Iris pigment epithelial cell (primary cell): ENCODE data around the gene CNTNAP5.

ENCODE experiments used
- DNase-seq: peaks from one replicate; pipeline ENCODE4 v3.0.0-alpha.2; 2011; ENCODE audit warnings: low read depth

CNTNAP5 gene

DNA sequence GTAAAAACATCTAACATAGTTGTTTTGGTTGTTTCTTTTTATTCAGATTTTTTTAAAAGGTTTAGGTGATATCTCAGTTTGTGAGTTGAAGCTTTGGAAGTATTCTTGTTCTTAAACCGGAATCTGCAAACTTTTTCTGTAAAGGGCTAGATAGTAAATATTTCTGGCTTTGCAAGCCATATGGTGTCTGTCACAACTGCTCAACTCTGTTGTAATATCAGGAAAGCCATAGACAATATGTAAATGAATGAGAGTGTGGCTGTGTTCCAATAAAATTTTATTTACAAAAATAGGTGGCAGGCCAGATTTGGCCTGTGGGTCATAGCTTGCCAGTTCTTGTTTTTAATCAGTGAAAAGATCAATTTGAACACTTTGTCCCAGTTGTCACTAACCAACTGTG lies 134.1 kb downstream of the CNTNAP5 start:
- DNase-seq: no peak

GRCh38 chr2:124161542-124161941 lies 136.5 kb downstream of the CNTNAP5 start:
- no peak for DNase-seq

DNA sequence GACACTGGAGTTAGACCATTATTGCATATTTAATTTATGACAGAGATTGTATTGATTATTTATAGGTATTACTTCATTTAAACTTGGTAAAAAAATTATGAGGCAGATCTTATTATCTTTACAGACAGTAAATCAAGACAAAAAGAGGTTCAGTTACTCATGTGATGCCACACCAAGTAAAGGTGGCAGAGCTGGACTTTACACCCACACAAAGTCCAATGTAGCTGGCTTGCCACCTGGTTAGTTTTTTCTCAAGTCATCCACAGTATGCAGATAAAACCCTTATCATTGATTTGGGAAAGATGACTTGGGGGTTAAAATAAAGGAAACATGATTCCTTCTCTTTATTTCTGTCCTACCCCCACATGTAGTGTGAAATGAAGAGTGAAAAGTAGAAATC lies 137.2 kb downstream of the CNTNAP5 start:
- DNase-seq: no peak

GRCh38 chr2:124163840-124164239 lies 138.8 kb downstream of the CNTNAP5 start:
- DNase-seq: no peak

GRCh38 chr2:124165698-124166097 lies 140.6 kb downstream of the CNTNAP5 start:
- no peak for DNase-seq

DNA sequence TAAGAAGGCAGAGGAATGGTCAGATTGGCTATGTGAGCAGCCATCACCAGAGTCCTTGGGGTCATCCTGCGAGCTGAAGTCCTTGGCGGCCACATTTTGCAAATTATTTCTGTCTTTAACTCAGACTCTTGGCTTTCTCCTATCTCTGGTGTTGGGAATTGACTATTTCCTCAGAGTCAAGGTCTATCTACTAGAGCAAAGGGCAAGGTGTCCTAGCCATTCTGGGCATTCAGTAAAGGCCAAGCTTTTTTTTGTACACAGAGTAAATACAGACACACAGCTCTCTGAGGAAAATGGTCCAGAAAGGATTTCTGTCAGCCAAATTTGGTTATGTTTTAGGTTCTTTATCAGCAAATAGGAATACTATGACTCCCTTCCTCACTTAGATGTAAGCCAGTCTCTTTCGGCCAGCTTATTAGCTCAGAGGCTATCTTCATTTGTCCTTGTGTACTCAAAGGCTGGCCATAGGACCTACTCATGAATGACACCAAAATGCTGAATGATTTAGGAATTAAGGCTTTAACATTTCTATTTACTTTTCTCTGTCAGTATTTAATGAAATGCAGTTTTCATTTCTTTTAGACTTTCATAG lies 146.5 kb downstream of the CNTNAP5 start:
- DNase-seq: no peak

DNA sequence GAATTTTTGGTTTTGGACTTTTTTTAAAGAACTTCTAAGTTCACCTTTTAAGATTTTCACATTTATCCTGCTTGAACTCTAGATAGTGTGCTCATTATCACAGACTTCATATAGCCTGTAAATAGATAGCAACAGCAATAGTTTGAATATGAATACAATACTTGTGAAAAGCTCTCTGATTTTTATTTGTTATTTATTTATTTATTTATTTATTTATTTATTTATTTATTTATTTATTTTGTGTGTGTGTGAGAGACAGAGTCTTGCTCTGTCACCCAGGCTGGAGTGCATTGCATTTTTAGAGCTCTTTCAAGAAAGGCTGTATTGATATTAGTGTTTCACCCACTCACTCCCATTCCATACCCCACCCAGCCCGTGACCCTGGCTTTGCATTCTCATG lies 153.6 kb downstream of the CNTNAP5 start:
- DNase-seq: no peak

DNA sequence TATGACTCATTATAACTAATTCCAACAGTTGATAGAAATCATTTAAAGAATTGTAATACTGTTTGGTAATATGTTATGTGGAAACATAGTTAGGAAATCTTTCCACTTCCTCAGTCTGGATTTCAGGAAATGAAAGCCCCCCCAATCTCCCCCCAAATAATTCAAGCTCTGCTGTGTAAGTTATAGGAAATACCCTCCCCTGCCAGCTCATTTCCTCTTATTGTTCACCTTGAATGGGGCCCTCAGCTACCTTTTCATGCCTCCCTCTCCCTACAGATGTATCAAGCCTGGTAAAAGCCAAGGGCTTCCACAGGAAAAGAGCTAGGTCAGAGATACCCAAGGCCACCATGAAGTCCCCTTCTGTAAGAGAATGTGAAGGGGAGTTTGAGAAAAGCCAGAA lies 155.5 kb downstream of the CNTNAP5 start:
- no peak for DNase-seq

GRCh38 chr2:124186801-124187200 lies 161.7 kb downstream of the CNTNAP5 start:
- DNase-seq: no peak

DNA sequence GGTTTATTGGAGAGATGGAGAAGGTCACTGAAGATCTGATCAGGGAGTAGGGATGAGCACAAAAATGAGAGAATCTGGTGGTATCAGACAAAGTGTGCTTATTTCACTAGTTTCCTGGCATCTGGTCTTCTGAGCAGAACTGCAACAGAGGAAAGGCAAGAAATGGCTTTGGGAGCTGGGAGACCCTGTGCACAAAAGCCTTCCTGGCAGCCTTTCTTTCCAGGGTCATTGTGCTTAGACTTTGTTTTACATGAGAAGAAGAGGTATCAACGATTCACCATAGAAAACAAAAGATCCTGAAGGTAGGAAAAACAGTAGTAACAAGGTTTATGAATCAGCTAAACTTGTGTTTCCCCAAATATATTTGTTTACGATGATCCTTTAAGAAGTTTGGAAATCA lies 162.9 kb downstream of the CNTNAP5 start:
- DNase-seq: no peak

- no peak for DNase-seq
Observed at GRCh38 chr2:124193706-124194105, 168.6 kb downstream of the CNTNAP5 start.

DNA sequence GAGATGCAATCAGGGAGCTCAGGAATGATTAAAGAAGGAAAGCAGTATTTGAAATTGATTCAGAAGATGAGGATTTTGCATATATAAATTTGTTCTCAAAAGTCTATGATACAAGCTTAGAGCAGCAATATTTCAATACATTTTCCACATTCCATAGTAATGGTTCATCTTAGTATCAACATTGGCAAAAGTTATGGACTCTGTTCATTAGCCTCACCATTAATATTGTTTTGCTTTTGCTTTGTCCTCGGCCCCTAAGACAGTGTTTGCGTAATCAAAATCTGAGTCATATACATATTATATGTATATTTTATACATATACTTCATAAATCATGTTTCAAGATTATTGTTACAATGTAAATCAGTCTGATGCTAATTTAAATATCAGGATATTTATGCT lies 176.6 kb downstream of the CNTNAP5 start:
- DNase-seq: no peak

- no peak for DNase-seq
Observed at GRCh38 chr2:124209441-124209840, 184.4 kb downstream of the CNTNAP5 start.

GRCh38 chr2:124211461-124211860 lies 186.4 kb downstream of the CNTNAP5 start:
- no peak for DNase-seq

- DNase-seq: no peak
Observed at GRCh38 chr2:124213977-124214587, 189.0 kb downstream of the CNTNAP5 start.

DNA sequence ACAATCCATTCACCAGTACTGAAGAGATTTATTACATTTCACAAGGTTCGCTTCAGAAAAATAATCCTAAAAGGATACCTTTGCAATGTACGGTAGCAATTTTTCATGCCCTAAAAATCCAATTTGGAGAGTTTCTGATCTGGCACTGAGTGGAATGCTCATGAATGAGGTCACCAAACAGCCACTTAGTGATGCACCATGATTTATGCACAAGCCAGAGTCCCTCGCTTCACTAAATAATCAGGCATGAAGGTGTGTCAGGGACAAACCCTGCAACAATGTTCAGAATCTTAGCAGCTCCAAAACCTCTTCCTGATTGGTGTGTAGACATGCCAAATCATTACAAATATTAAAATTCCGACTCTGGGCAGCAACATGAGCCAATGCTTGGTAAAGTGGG lies 221.1 kb downstream of the CNTNAP5 start:
- DNase-seq: no peak

DNA sequence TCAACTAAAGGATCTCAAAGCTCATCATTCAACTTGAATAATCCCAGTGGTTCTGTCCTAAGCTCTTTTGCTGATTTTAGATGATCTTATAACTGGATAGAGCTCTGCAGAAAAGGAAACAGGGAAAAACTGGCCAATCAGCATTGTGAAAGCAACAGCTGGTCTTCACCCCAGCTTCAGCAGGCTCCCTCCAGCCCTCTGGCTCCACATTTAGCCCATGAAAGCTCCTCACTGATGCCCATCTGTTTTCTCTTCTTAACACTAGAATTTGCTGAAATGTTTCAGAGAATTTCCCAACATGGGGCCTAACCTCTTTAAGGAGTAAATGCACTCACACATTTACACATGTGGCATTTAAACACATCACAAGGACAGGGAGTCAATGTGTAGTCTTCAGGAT lies 223.3 kb downstream of the CNTNAP5 start:
- no peak for DNase-seq

GRCh38 chr2:124250433-124250832 lies 225.3 kb downstream of the CNTNAP5 start:
- no peak for DNase-seq

DNA sequence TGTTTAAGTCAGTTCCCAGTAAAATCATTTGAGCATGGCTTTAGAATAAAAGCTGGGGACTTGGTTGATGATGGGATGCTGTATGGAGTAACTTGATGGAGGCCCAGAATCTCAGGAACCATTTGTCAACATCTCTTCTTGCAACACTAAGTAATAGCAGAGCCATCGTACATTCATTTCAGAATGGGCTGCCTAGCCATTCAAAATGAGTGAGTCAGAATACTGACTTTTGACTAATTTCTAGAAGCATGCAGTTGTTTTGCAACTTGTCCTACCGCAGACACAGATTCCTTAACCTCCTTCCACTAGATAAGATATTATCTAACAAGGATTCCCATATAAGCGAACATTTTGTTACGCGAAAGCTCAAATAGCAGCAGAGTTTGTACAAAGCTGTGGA lies 229.5 kb downstream of the CNTNAP5 start:
- no peak for DNase-seq

DNA sequence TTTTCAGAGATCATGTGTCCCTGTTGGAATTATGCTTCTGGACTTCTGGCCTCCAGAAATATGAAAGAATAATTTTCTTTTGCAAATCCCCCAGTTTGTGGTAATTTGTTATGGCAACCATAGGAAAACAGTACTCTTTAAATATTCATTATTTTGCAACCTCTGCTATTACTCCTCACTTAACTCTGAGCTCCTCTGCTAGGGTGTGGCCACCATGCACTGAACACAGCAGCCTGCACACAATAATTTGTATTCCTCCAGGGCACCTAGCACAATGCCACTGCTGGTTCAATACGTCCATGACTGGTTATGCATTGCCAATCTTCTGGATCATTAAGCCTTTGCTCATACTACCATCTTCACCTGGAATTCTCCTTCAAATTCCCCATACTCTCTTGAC lies 232.0 kb downstream of the CNTNAP5 start:
- no peak for DNase-seq

DNA sequence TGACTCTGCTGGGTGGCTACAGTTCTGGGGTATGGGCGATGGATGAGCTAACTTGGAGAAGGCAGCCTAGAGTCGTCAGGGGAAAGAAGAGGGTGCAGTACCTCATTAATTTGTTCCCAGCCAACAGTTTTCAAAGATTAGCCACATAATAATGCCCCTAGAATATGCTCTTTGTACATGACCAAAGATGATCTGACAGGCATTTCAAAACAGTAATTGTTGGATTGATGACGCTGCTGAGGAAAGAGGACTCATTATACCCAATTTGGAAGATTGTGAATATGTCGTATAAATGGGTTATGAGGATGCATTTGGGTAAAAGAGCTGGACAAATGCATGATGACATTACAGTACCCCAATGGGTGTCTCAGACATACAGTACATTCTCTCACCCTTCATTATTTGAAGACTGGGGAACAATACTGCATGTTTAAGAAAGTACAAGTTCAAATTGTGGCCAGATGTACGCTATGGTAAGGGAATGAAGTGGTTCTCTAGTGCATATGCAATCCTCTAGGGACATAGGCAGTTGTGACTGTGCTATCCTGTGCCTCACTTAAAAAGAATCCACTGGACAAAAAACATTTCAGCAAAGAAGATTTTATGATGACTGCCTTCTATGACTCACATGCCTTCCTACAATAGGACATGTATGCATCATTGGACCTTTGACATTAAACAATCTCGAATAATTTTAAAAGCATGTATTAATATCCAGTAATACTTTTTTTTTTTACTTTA lies 233.2 kb downstream of the CNTNAP5 start:
- DNase-seq: no peak

DNA sequence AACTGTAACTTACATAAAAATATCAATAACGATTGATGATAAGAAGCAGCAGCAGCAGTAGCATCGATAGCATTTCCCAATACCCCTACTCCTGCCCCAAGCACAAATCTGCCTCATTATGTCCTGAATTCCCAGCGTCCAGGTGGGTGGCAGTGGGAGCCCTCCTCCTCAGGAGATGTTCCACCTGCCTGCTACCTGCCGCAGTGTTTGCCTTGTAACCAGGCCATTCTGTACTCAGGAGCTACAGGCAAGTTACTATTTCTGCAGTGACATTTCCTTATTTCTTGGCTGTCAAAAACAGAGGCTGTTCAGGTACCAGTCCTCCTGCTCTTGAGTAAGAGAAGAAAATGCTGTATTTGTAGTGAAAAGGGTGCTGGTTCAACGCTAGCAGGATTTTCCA lies 236.4 kb downstream of the CNTNAP5 start:
- DNase-seq: no peak

GRCh38 chr2:124264551-124265091 lies 239.5 kb downstream of the CNTNAP5 start:
- DNase-seq: no peak
